CD4-positive, alpha-beta T cell treated with Interleukin-15 for 4 hours (primary cell): Measurements from ENCODE around the gene TRNT1.
A peak's percentile ranks its signal among the peaks of the same experiment; 100 is the strongest.

Source experiments
- DNase-seq: peaks from one replicate; pipeline ENCODE4 v3.0.0-alpha.2; 2020; ENCODE audit warnings: low spot score

TRNT1 gene

DNA sequence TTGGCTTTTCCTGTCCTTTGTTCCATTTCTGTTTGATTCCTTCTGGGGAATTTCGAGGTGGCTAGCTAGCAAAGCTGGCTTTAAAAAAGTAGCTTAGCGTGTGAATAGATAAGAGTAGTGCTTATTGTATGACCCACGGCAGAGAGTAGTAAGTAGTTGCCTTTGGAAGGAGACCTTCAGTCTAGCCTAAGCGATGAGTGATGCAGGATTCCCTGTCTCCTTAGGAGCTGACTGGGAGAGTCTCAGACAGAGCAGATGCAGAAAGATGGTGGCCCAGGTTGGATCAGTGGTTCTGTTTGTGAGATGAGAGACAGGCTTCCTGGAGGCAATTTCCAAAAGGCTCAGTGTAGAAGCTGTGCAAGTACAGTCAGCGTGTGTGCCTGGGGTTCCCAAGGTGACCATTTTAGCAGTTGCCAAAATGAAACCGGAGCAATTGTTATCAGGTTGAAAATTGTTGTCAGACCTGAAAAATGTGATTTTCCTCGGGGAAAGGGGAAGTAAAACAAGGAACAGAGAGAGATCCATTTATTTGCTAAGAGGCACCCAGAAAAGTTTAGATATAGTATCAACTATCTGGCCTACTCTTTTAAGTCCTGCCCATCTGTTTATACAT is 15.9 kb upstream of the TRNT1 start:
- no peak for DNase-seq

DNA sequence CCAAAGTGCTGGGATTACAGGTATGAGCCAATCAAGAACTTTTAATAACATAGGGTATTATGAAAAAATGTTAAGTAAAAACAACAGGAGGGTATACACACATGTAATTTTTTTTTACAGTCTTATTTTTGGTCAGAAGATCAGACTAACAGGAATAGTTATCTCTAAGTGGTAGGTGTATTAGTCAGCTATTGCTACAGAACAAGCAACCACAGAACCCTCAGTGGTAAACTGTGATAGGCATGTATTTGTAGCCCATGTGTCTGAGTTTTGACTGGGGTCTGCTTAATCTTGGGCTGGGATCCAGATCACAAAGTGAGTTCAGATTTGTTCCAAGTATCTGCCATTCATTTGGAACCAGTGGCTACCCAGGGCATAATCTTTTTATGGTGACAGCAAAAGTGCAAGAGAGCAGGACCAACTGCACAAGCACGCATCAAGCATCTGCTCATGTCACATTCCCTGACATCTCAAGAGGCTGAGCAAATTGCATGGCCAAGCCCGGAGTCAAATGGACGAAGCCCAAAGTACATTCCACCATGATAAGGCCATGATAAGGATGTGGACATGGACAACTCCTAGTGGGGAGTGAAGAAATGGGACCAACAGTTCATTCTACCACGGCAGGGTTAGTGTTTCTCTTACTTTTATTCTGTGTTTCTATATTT is 13.6 kb upstream of the TRNT1 start:
- no peak for DNase-seq

DNA sequence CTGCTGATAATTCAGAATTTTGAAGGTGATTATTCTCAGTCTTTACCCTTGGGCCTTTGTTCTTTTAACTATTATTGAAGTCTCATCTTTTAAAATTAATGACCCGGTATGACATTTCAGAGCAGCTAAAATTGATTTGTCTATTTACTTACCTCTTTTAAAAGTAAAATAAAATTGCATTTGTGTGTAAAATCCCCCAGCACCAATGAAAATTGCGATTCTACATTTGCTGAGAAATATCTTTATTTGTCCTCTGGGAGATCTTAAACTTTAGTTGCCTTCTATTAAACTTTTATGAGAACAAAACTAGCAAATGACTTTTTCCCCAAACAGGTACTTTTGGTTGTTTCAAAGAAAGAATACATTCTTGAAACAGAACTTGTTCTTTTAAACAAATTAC is 9.1 kb upstream of the TRNT1 start:
- no peak for DNase-seq

DNA sequence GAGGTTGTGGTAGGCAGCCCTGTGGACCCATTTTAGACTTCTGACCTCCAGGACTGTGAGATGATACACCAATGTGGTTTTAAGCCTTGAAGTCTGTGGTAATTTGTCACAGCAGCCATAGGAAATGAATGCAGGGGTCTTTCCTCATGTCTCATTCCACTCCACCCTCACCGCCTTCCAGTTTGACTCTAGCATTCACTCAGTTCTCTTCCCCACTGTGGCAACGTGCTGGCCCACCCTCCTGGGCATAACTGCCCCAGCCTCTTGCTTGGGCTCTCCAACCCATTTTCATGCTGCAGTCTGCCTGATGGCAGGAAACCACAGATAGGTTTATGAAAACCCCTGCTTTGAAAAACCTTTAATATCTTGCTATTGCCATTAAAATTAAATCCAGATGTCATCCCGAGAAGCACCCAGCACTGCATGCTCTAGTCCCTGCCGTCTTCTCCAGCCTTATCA is 7.3 kb upstream of the TRNT1 start:
- peak; percentile 22 for DNase-seq

DNA sequence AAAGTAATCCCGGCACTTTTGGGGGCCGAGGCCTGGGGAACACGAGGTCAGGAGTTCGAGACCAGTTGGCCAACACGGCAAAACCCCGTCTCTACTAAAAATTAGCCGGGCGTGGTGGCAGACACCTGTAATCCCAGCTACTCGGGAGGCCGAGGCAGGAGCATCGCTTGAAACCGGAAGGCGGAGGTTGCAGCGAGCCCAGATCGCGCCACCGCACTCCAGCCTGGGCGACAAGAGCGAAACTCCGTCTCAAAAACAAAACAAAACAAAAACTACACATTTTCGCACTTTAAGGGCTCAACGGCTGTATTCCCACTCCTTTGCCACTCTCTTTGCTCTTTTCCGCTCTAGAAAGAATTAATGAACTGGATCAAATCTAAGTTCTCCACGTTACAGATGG is 763 bp upstream of the TRNT1 start:
- no peak for DNase-seq

DNA sequence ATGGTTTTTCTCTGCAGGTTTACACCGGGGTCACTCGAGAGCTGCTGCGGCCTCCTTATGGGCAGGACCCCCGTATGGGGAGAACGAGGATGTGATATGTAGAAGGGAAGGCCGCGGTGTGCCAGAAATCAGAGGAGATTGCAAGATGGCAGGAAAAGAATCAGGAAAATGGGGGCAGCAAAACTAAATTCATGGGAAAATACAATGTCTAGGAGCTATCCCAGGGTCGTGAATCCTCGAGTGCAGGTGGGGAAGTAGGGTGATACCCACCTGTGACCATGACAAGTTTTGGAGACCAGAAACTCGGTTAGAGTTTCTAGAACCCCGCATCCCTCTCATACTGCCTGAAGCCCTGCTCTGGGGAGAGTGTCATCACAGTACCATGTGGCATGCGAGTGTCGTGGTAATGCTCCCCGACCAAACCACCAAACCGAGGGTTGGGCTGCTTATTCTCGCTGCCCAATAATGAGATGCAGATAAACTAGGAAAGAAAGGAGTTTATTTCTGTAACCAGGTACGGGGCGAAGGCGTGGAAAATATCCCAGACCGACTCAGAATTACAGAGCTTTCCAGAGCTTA is 781 bp downstream of the TRNT1 start:
- peak; percentile 33 for DNase-seq

DNA sequence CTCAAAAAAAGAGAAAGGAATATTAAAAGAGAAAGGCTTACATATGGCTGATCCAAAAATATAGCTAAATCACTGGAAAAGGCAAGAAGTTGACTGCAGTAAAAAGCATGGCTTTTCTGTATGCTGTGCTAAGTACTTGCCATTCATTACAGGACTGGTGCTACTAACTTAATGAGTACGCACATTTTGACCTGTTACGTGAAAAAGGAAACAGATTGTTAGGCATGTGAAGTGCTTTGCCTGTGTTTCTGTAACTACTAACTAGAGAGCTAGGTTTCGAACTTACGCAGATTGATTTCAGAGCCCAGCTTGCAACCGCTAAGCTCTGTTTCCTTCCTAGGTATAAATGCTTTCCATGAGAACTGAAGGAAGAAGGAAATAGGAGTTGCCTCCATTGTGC is 2.8 kb downstream of the TRNT1 start:
- no peak for DNase-seq

DNA sequence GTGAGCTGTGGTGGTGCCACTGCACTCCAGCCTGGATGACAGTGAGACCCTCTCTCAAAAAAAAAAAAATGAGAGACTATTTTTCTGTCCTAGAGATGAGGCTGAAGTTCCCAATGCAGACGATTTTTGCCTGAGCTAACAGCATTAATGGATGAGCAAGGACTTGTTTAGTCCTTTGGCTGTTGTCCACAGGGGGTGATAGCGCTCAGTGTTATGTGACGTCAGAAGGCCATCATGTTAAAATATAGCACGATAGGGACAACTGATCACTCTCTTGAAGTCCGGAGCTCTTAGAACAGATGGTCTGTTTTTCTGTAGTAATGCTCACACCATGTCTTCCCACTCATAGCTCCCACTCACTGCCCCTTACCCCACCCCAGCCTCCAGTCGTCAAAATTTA is 6.8 kb downstream of the TRNT1 start:
- DNase-seq = no peak

DNA sequence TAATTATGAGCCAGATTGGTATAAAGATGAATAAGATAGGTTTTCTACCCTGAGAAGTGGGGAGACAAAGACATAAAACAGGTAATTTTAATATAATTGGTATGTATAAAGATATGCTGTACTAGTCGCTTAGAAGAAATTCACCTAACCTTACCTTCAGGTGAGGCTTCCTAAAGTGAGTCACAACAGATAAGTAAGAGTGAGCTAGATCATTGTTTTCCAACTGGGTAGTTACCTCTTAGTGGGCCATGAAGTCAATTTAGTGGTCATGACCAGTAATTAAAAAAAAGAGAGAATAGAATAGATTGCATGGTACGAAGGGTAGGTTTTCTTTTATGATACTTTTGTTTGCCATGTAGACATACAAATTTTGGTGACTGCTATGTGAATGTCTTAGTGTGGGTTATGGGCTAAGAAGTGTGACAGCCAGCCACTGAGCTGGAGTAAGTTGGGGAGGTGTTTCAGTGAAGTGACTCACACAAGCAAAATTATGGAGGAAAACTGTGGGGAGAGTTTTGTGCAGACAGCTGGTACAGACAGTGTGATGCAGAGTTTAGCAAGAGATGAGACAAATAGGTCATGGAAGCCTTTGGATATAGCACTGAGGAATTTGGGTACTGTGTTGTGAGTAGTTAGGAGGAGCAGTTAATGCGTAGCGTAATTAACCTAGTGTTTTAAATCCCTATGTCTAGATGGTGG is 8.2 kb downstream of the TRNT1 start:
- peak; percentile 31 for DNase-seq

DNA sequence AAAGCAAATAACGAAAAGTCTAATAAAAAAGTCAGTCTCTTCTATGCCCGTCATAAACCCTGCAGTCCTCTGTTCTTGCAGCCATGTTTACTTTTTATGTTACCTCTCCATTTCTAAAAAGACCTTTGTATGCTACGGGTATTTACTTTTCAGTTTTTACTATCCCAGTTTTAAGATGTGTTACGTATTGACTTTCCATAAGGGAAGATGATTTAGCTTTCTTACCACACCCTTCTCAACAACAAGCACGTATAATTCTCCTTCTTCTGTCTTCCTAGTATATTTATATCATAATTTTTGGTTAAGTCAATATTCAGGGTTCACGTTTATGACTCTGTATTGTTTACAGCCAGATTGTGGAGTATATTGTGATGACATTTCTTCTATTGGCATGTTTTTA is 10.8 kb downstream of the TRNT1 start:
- DNase-seq = no peak

DNA sequence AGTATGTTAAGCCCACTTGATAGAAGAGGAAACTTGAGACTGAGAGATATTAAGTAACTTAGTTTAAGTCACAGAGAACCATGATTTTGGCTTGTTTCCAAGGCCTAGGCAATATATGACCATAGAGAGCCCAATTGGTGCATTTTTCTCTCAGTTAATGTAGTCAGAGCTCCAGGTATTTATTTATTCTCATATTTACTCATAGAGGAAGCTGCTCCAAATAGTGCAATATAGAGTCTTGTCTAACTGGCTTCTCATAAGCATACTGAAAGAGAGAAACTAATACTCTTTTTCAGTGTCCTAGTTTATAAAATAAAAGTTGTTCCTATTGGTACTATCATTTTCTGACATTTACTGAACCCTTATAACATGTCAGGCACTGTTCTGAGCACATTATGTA is 15.2 kb downstream of the TRNT1 start:
- DNase-seq = no peak

DNA sequence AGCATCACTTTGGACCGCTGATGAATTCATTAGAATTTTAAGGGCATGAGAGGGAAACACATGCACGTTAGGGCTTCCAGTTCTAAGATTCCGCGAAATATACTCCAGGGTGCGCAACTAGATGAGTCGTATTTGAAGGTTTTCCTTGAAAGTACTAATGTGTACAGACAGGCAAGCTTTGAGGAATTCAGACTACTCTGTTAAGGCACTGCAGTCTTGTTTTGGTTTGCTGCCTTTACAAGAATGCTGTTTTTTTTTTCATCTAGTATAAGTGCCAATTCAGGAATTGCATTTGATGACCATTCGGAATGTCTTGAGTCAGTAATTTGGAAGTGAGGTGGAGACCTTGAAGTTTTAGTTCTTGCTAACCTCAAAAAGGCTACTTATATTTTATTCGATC is 19.1 kb downstream of the TRNT1 start:
- no peak for DNase-seq

DNA sequence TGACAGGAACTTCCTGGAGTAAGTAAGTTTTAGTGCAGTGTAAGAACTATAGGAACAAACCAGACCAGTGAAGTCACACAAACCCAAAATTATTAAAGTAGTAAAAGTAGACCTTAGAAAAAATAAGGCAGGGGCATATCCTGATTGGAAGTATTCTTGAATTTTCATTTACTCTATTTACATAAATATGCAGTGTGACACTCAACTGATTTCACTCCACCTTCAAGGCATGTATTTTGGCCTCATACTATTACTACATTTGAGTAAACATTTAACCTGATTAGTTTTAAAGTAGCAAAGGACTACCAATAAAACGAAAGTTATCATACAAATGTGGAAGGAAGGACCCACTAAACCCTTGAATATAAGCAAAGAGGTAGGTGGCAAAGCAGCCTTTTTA is 22.8 kb downstream of the TRNT1 start:
- DNase-seq = no peak

DNA sequence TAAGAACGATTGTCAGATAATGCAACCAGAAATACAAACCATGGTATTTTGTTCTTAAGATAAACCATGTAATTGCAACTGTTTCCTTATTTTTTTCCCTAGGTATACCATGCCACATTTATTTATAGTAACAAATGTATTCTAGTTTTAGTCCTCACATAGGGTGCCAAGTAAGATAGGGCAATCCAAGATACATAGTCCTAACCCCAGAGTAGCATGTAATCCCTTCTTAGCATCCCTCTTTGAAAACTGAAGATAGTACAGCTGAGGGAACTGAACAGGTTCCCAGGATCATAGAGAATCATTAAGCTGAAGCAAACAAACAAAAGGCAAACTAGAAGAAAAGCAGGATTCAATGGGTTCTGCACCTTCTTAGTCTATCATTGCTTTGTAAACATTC is 24.8 kb downstream of the TRNT1 start:
- no peak for DNase-seq

DNA sequence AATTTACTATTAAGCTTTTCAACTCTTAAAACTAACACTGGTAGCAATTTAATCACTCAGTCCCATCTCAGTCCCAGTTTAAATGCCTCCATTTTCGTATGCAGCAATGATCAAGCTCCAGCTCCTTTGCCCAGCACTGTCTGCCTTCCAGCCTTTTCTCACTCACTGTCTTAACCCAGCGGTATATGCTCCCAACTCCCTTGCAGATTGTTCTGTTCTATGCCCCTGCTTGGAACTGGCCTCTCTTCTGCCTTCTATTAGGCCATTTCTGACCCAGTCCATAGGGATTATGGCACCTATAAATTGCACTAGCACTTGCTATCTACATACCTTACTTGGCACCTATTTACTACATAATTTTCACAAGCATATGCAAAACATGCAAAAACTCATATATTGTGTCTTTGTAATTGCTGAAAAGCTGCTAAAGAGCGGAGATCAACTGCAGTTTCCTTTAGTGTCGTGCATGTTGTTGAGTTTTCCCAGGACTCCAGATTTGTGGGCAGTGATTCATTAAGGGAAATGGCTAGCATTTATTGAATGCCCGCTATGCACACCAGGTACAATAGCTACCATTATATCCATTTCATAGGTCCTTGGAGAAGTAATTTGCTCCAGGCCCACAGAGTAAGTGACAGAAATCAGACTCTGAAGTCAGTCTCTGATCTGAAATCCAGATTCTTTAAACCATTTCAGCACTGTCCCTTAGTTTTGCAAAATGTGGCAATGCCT is 28.3 kb downstream of the TRNT1 start:
- no peak for DNase-seq

DNA sequence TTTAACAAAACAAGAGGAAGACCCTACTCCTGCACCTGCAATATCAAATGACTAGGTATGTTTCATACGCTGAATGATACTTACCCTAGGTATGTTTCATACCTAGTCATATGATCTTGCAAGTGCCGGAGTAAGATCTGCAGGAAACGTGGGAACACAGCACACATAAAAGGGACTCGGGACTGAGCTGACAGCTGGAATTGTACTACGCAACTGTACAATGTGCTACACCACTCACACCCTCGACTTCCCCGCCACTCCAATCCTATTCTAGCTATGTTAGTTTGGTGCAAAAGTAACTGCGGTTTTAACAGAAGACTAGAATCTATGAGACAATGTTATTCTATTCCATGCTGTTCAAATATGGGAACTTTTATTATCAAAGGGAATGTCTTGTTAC is 30.7 kb downstream of the TRNT1 start:
- no peak for DNase-seq

DNA sequence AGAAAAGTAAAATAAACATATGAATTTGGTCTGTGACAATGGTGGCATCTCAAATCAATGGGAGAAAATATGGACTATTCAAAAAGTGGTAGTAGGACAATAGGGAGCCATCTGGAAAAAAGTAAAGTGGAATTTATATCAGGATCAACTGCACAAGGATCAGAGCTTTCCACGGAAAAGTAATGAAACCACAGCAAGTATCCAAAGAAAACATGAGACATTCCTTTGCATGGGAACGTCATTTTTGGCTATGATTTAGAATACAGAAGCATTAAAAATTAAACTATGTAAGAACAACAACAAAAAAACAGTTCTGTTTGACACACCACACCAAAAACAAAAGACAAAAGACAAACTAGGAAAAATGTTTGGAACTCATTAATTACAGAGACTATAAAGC is 34.1 kb downstream of the TRNT1 start:
- DNase-seq = no peak

DNA sequence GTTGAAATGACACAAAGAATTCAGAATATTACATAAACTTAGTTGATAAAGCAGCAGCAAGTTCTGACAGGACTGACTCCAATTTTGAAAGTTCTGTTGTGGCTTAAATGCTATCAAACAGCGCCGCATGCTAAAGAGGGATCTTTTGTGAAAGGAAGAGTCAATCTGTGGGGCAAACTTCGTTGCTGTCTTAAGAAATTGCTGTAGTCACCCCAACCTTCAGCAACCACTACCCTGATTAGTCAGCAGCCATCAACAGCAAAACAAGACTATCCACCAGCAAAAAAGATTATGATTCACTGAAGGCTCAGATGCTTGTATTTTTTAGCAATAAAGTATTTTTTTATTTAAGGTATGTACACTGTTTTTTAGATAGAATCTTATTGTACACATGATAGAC is 38.5 kb downstream of the TRNT1 start:
- peak; percentile 13 for DNase-seq

DNA sequence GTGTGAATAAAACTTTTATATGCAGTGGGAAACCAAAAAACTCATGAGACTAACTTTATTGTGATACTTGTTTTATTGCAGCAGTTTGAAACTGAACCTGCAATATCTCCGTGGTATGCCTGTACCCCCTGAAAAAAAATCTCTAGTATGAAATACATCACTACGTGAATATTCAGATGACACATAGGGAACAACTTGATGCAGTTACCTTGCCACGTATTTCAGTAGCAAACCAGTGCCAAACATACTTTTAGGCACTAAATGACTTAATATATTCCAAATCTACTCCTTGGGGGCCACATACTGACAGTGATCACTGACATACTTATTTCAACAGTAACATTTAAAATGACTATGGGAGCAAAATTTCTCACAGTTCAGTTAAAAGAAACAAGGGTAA is 38.9 kb downstream of the TRNT1 start:
- DNase-seq = no peak

DNA sequence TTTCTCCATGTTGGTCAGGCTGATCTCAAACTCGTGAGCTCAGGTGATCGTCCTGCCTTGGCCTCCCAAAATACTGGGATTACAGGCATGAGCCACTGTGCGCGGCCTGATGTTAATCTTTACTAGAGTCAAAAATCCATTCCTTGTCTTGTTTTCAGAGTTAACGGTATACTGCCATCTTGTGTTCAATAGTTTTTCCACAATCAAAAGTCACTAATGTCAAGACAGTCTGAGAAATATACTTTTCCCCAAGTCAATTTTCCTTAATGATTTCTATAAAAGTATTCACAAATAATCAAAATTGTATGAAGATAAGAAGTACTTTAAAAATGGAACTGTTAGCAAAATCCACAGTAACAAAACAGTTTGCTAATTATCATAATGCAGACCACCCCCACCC is 44.3 kb downstream of the TRNT1 start:
- DNase-seq = peak; percentile 55

DNA sequence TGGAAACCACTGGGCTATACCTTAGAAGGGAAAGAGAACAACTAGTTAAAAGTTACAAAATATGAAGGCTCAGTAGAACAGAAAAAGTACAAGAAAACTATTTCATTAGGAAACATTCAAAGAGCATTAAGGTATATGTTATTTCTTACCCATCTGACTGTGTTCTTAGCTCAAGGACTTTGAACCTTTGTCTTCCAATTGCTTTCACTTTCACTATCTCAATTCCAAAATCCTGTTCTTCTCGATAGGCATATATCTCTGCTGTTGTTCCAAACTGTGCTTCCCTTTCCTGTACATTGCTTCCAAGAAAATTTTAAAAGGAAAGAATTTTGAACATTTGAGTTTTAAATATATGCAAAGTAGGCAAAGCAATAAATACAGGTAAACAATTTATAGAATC is 45.9 kb downstream of the TRNT1 start:
- no peak for DNase-seq

DNA sequence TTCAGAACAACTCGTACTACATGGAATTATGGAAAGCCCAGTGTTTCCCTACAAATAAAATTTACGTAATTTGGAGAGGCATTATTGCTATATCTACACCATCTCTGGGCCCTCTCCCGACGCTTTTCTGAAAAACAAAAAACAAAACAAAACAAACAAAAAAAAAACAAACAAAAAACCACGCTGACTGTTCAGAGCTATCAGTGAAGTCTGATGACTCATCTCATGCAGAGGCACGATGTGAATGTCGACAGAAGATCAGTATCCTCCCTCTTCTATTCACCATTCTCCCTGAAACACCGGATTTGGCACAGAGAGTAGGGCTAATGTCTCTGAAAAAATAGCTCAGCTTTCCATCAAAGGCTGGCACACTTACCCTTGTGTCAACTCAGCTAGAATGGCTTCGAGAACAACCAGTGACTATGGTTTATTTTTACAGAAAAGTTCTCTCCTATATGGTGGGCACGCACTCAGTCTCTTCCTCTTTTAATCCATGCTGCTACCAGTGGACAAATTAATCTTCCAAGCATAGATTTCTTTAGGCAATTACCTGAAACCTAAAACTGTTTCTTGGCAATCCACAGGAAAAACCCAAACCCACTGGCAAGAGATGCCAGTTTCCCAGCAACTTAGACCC is 51.2 kb downstream of the TRNT1 start:
- peak; percentile 17 for DNase-seq
